ENCODE measurements around the gene UGT1A3.

The UGT1A3 gene

GRCh38 chr2:233819884-233820773, 91.3 kb downstream of the UGT1A3 start:
- CTCF ChIA-PET, result interaction anchor here (0.6 kb wide), 1 partner anchor 386 kb away, joined by 3 read pairs; no protein-coding TSS in a partner anchor
- TF ChIP-seq NFRKB (IDR thresholded peaks at IDR 0.05) (no peak), FOXM1 (IDR thresholded peaks at IDR 0.05; ENCODE audit: borderline replicate concordance) (no peak), TARDBP (IDR thresholded peaks at IDR 0.05) (no peak), FOXK2 (IDR thresholded peaks at IDR 0.05) (no peak), FOXA1 (IDR thresholded peaks at IDR 0.05) (no peak), L3MBTL2 (conservative IDR thresholded peaks at IDR 0.05) (no peak), BHLHE40 (IDR thresholded peaks at IDR 0.05; ENCODE audit: borderline replicate concordance) (no peak), HDGF (IDR thresholded peaks at IDR 0.05; ENCODE audit: borderline replicate concordance) (no peak), ELF4 (IDR thresholded peaks at IDR 0.05) (no peak), ARNT (IDR thresholded peaks at IDR 0.05) (no peak), LEF1 (IDR thresholded peaks at IDR 0.05; ENCODE audit: borderline replicate concordance) (no peak), PKNOX1 (IDR thresholded peaks at IDR 0.05) (no peak), ZNF384 (IDR thresholded peaks at IDR 0.05) (no peak), SP1 (IDR thresholded peaks at IDR 0.05) (no peak), SUZ12 (IDR thresholded peaks at IDR 0.05) (no peak), CTBP1 (IDR thresholded peaks at IDR 0.05; ENCODE audit: borderline replicate concordance) (no peak)
- DNase-seq (ENCODE audit: extremely low spot score), result no peak
- POLR2A ChIA-PET, result no interaction called here

- DNase-seq (ENCODE audit: extremely low spot score), result no peak
- ChIA-PET POLR2A (no interaction called here), CTCF (interaction anchor here (0.6 kb wide), 1 partner anchor 387 kb away, joined by 3 read pairs; no protein-coding TSS in a partner anchor)
- TF ChIP-seq ZNF384 (IDR thresholded peaks at IDR 0.05) (no peak), SP1 (IDR thresholded peaks at IDR 0.05) (no peak), FOXM1 (IDR thresholded peaks at IDR 0.05; ENCODE audit: borderline replicate concordance) (no peak), NFRKB (IDR thresholded peaks at IDR 0.05) (no peak)
Observed at GRCh38 chr2:233820774-233821105, 91.9 kb downstream of the UGT1A3 start.

GRCh38 chr2:233821196-233821595, 92.4 kb downstream of the UGT1A3 start:
- TF ChIP-seq FOXM1 (IDR thresholded peaks at IDR 0.05; ENCODE audit: borderline replicate concordance), result no peak
- TF ChIP-seq BHLHE40 (IDR thresholded peaks at IDR 0.05; ENCODE audit: borderline replicate concordance), result no peak
- no peak for TF ChIP-seq ZNF384 (IDR thresholded peaks at IDR 0.05)
- TF ChIP-seq L3MBTL2 (conservative IDR thresholded peaks at IDR 0.05), result no peak
- TF ChIP-seq ARNT (IDR thresholded peaks at IDR 0.05), result no peak
- no peak for TF ChIP-seq FOXA1 (IDR thresholded peaks at IDR 0.05)
- TF ChIP-seq TARDBP (IDR thresholded peaks at IDR 0.05), result no peak
- no peak for TF ChIP-seq LEF1 (IDR thresholded peaks at IDR 0.05; ENCODE audit: borderline replicate concordance)
- TF ChIP-seq HDGF (IDR thresholded peaks at IDR 0.05; ENCODE audit: borderline replicate concordance), result no peak
- no peak for TF ChIP-seq CTBP1 (IDR thresholded peaks at IDR 0.05; ENCODE audit: borderline replicate concordance)
- no peak for TF ChIP-seq ELF4 (IDR thresholded peaks at IDR 0.05)
- no peak for TF ChIP-seq SP1 (IDR thresholded peaks at IDR 0.05)
- TF ChIP-seq NFRKB (IDR thresholded peaks at IDR 0.05), result no peak
- TF ChIP-seq SUZ12 (IDR thresholded peaks at IDR 0.05), result no peak
- no peak for TF ChIP-seq PKNOX1 (IDR thresholded peaks at IDR 0.05)
- no peak for TF ChIP-seq FOXK2 (IDR thresholded peaks at IDR 0.05)
- POLR2A ChIA-PET, result no interaction called here
- no peak for DNase-seq (ENCODE audit: extremely low spot score)
- CTCF ChIA-PET, result no interaction called here

- CTCF ChIA-PET, result interaction anchor here (1.1 kb wide), 1 partner anchor 21 kb away, joined by 3 read pairs; no protein-coding TSS in a partner anchor
- TF ChIP-seq FOXK2 (IDR thresholded peaks at IDR 0.05) (no peak), CTBP1 (IDR thresholded peaks at IDR 0.05; ENCODE audit: borderline replicate concordance) (no peak), SUZ12 (IDR thresholded peaks at IDR 0.05) (no peak), SP1 (IDR thresholded peaks at IDR 0.05) (no peak), FOXM1 (IDR thresholded peaks at IDR 0.05; ENCODE audit: borderline replicate concordance) (no peak), L3MBTL2 (conservative IDR thresholded peaks at IDR 0.05) (no peak), FOXA1 (IDR thresholded peaks at IDR 0.05) (no peak), ZNF384 (IDR thresholded peaks at IDR 0.05) (no peak), LEF1 (IDR thresholded peaks at IDR 0.05; ENCODE audit: borderline replicate concordance) (no peak), NFRKB (IDR thresholded peaks at IDR 0.05) (no peak), HDGF (IDR thresholded peaks at IDR 0.05; ENCODE audit: borderline replicate concordance) (no peak), PKNOX1 (IDR thresholded peaks at IDR 0.05) (no peak), BHLHE40 (IDR thresholded peaks at IDR 0.05; ENCODE audit: borderline replicate concordance) (no peak), ELF4 (IDR thresholded peaks at IDR 0.05) (no peak), TARDBP (IDR thresholded peaks at IDR 0.05) (no peak)
- POLR2A ChIA-PET, result no interaction called here
- no peak for DNase-seq (ENCODE audit: extremely low spot score)
Observed at GRCh38 chr2:233821709-233822100, 92.9 kb downstream of the UGT1A3 start.

- CTCF ChIA-PET, result interaction anchor here (1.1 kb wide), 1 partner anchor 21 kb away, joined by 3 read pairs; no protein-coding TSS in a partner anchor
Observed at GRCh38 chr2:233822101-233822771, 93.4 kb downstream of the UGT1A3 start.

More at GRCh38 chr2:233822101-233822771, 93.4 kb downstream of the UGT1A3 start:
- POLR2A ChIA-PET, result no interaction called here
- DNase-seq (ENCODE audit: extremely low spot score), result no peak
- TF ChIP-seq FOXA1 (IDR thresholded peaks at IDR 0.05) (no peak), ELF4 (IDR thresholded peaks at IDR 0.05) (no peak), BHLHE40 (IDR thresholded peaks at IDR 0.05; ENCODE audit: borderline replicate concordance) (no peak), SUZ12 (IDR thresholded peaks at IDR 0.05) (no peak), FOXM1 (IDR thresholded peaks at IDR 0.05; ENCODE audit: borderline replicate concordance) (no peak), NFRKB (IDR thresholded peaks at IDR 0.05) (no peak), PKNOX1 (IDR thresholded peaks at IDR 0.05) (no peak), ZNF384 (IDR thresholded peaks at IDR 0.05) (no peak), LEF1 (IDR thresholded peaks at IDR 0.05; ENCODE audit: borderline replicate concordance) (no peak), SP1 (IDR thresholded peaks at IDR 0.05) (no peak), CTBP1 (IDR thresholded peaks at IDR 0.05; ENCODE audit: borderline replicate concordance) (no peak), TARDBP (IDR thresholded peaks at IDR 0.05) (no peak), HDGF (IDR thresholded peaks at IDR 0.05; ENCODE audit: borderline replicate concordance) (no peak), L3MBTL2 (conservative IDR thresholded peaks at IDR 0.05) (no peak), FOXK2 (IDR thresholded peaks at IDR 0.05) (no peak), ARNT (IDR thresholded peaks at IDR 0.05) (no peak)

Measured in HEK293T (cell line).